T-helper 17 cell (primary cell): ENCODE measurements around the gene ETV4. TPM values are rescaled to one million over a fixed set of nuclear protein-coding genes. Genes with fewer than 3 reads are reported as not detected.

ENCODE experiments used
- ATAC-seq: fragments of 150-1000 bp; cut with Tn5 transposase; 2 replicates; pipeline ENCODE4 v1.10.0; 2021; ENCODE audit warnings: mild to moderate bottlenecking, moderate library complexity
- DNase-seq, 3 donors: peaks; one replicate each; pipeline versions ENCODE4 v3.0.0 to v3.0.0-alpha.2; 2020 to 2021
- H3K9me3 ChIP-seq: one replicate; pipeline ENCODE4 v1.7.0; 2013; ENCODE audit warnings: low read length, mild to moderate bottlenecking; ENCODE audit not compliant: control insufficient read depth, poor library complexity, severe bottlenecking
- H3K27ac Mint-ChIP-seq: one replicate; pipeline ENCODE4 v1.8.0; 2022; ENCODE audit warnings: mild to moderate bottlenecking, moderate library complexity, mixed read lengths
- H3K27me3 Mint-ChIP-seq: one replicate; pipeline ENCODE4 v1.8.0; 2022; ENCODE audit warnings: mixed read lengths
- H3K36me3 Mint-ChIP-seq: one replicate; pipeline ENCODE4 v1.8.0; 2022; ENCODE audit warnings: low read depth, mixed read lengths
- H3K4me1 Mint-ChIP-seq: one replicate; pipeline ENCODE4 v1.8.0; 2022; ENCODE audit warnings: mild to moderate bottlenecking, mixed read lengths
- H3K4me3 Mint-ChIP-seq: one replicate; pipeline ENCODE4 v1.8.0; 2022; ENCODE audit warnings: mild to moderate bottlenecking, moderate library complexity, mixed read lengths
- total RNA-seq, 4 donors: library from RNA in 2 of 4; stranded (reverse) in 2 of 4; gene quantifications; one replicate each; pipeline ENCODE4 v1.2.3 and lab custom pipeline; 2022 to 2026

Gene ETV4
- total RNA-seq, 2 donors from 2014 or later = not detected

DNA sequence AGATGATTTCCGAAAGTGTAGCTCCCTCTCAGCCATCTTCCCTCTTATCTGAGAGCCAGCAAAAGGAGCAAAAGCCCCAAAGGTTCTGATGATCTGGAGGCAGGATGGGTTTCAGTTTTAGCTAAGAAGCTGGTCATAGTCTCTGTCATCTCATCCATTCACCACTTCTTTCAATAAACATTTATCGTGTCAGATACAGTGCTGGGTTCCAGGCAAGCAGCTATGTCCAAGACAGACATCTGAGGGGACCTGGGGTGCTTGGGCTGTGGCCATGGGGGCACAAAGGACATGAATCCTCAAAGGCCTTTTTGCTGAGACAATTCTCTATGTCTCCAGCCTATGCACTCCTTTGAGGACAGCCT lies 1.0 kb upstream of the ETV4 start:
- no peaks in the 10 kb centered on the region for H3K9me3 ChIP-seq
- no peak for ATAC-seq
- Mint-ChIP-seq H3K36me3 (no peaks in the 10 kb centered on the region), H3K27ac (no peak overlapping the region), H3K4me3 (peak overlapping the region; percentile 90), H3K27me3 (peaks cover 61% of the 10 kb centered on the region), H3K4me1 (peaks cover 16% of the 10 kb centered on the region)
- DNase-seq = no peak

DNA sequence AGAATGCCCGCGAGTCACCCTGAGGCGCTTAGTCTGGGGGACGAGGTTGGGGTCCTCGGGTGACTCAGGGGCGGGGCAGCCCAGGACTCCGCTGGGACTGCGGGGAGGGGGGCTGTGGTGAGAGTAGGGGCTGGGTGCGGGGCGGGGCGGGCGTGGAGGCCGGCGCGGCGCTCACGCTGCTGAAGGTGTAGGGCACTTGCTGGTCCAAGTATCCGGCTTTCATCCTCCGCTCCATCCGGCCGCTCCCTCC lies 832 bp downstream of the ETV4 start:
- no peak for ATAC-seq

DNA sequence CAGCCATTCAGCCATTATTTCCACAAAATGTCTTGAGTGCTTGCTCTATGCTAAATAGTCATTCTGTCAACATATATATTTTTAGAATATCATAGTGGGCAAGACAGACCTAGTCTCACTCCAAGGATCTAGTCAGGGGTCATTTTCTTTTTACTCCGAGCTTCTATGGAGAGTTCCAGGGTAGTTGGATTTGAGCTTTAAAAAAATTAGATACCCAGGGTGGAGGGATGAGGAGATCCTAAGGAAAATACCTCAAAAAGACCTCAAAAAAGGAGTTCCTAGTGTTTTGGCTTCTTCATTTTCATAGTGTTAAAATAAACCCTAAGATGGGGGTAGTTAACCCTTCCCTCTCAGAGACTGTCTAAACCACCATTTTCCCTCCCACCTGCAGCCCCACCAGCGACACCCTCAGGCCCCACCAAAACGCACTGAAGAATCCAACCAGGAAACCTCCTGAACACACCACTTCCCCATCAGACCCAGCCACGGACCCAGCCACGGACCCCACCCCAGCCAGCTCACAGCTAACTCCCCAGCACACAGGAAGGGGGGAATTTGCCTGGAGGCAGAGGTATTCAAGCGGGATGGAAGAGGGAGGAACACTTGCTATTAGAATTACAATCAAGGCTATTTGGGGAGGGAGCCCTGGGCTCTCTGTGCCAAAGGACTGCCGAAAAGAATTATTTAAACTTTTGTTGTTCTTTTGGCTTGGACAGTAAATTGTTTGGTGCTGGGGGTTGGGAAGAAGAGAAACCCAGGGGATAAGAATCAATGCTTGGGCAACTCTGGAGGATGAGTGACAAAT lies 2.2 kb downstream of the ETV4 start:
- H3K9me3 ChIP-seq = no peaks in the 10 kb centered on the region
- H3K27ac Mint-ChIP-seq = peak overlapping the region; percentile 85
- H3K27me3 Mint-ChIP-seq = peaks cover 44% of the 10 kb centered on the region
- peak overlapping the region; percentile 91 for H3K4me3 Mint-ChIP-seq
- ATAC-seq (no peak), DNase-seq (no peak)
- H3K36me3 Mint-ChIP-seq = no peaks in the 10 kb centered on the region
- H3K4me1 Mint-ChIP-seq = peaks cover 16% of the 10 kb centered on the region

More for the DNA sequence above, 832 bp downstream of the ETV4 start:
- Mint-ChIP-seq H3K27ac (peak overlapping the region; percentile 85), H3K36me3 (no peaks in the 10 kb centered on the region), H3K4me1 (peaks cover 16% of the 10 kb centered on the region), H3K4me3 (peak overlapping the region; percentile 91), H3K27me3 (peaks cover 55% of the 10 kb centered on the region)
- peak in 2 of 3 donors; percentile 16 to 27 for DNase-seq
- H3K9me3 ChIP-seq = no peaks in the 10 kb centered on the region

DNA sequence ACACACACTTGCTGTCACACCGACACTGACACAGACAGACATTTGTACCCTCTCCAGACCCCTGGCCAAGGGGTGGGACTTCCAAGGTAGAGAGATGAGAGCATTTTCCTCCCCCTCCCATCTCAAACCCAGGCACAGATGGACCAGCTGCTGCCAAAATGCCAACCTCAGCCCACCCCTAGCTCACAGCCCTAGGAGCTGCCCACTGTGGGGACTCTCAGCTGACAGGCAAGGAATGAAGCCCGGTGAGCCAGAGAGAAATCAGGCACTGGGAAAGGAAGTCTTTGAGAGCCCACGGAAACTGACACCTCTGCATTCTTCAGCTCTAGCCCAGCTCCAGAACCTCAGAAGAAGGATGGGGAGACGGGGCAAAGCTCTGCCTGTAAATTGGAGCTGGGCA lies 2.8 kb downstream of the ETV4 start:
- no peaks in the 10 kb centered on the region for H3K9me3 ChIP-seq
- H3K27ac Mint-ChIP-seq = no peak overlapping the region
- ATAC-seq = no peak
- H3K36me3 Mint-ChIP-seq = no peaks in the 10 kb centered on the region
- H3K27me3 Mint-ChIP-seq = peaks cover 42% of the 10 kb centered on the region
- H3K4me3 Mint-ChIP-seq = no peak overlapping the region
- DNase-seq = no peak
- peaks cover 16% of the 10 kb centered on the region for H3K4me1 Mint-ChIP-seq

DNA sequence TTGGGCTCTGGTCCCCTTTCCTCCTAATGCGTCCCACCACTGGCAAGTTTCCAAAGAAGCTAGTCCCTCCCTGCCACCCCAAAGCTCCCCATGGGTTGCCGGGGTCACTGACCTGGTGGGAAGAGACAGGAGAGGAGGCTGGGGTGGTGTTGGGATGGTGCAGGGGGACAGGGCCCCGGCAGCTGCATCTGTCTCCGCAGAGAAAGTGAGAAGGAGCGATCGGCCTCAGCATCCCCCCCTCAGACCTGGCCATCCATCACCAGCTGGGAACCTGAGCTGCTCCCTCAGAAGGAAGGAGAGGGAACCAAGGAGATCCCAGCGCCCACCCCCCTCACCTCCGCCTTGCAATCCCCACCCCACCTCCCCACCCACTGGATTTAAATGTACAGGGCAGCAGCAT lies 3.3 kb downstream of the ETV4 start:
- H3K4me1 Mint-ChIP-seq = peaks cover 14% of the 10 kb centered on the region
- DNase-seq = no peak
- no peak overlapping the region for H3K4me3 Mint-ChIP-seq
- peaks cover 40% of the 10 kb centered on the region for H3K27me3 Mint-ChIP-seq
- no peak for ATAC-seq
- no peak overlapping the region for H3K27ac Mint-ChIP-seq
- H3K9me3 ChIP-seq = no peaks in the 10 kb centered on the region
- H3K36me3 Mint-ChIP-seq = no peaks in the 10 kb centered on the region

DNA sequence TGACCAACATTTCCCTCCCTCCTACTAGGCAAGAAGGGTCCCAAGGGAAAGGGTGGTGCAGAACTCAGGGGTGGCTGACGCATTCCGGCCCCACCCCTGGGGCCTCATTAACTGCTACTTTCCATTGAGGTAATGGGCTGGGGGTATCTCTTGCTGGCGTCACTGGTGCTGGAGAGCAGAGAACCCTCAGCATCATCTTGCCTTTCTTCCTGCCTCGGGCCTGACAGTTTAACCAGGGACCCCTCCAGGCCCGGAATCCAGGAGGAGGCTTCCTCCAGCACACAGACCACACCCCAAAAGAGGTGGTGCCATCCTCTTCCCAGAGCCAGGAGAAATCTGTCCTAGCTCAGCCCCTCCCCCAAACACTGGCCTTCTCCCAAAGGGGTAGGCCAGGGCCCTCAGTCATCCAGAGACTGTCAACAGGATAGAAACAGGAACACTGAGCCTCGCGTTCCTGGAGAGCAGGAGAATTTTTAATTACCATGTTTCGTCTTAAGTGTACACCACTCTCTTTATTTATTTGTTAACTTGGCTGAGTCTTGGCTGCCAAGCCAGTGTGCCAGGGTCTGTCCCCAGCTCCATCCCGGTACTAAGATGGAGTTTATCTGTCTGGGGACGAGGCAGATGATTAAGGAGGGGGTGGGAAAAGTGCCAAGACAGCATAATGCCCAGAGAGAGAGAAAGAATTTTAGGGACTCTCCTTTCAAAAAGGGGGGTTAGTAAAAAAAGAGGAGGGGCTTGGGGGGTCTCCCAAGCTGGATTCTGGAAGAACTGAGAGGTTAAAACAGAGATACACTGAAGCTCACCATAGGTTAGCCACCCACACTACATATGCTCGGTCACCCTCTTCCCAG lies 5.1 kb downstream of the ETV4 start:
- Mint-ChIP-seq H3K4me1 (peaks cover 6% of the 10 kb centered on the region), H3K36me3 (no peaks in the 10 kb centered on the region), H3K27ac (no peak overlapping the region), H3K27me3 (peaks cover 23% of the 10 kb centered on the region), H3K4me3 (no peak overlapping the region)
- DNase-seq (no peak), ATAC-seq (no peak)
- H3K9me3 ChIP-seq = no peaks in the 10 kb centered on the region

DNA sequence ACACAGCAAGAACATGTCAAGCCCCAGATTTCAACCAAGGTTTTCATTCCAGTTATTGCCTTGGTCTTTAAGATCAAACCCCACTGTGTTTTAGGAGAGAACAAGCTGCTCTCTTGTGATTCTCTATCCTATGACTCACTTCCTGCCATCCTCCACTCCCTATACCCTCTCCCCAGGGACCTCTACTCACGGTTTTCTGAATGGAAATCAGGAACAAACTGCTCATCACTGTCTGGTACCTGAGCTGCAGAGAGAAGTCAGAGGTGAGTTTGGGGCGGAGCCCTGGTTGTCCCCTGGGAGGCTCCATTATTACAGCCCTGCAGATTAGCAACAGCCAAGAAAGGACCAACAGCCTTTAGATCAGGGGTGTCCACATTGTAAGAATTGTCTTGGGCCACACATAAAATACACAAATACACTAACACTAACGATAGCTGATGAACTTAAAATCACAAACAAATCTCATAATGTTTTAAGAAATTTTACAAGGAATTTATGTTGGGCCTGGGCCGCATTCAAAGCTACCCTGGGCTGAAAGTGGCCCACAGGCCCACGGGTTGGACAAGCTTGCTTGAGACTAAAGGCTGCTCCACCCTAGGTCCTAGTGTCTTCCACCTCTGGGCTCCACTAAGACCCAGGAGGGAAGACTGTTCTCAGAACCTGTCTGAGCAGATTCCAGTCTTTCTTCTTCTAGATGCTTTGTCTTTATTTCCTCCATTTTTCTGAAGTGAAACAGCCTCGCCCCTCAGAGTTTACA lies 9.7 kb downstream of the ETV4 start:
- DNase-seq (no peak), ATAC-seq (no peak)
- no peaks in the 10 kb centered on the region for H3K27me3 Mint-ChIP-seq
- H3K4me3 Mint-ChIP-seq = no peak overlapping the region
- no peaks in the 10 kb centered on the region for H3K9me3 ChIP-seq
- H3K27ac Mint-ChIP-seq = no peak overlapping the region
- H3K4me1 Mint-ChIP-seq = peaks cover 3% of the 10 kb centered on the region
- no peaks in the 10 kb centered on the region for H3K36me3 Mint-ChIP-seq

DNA sequence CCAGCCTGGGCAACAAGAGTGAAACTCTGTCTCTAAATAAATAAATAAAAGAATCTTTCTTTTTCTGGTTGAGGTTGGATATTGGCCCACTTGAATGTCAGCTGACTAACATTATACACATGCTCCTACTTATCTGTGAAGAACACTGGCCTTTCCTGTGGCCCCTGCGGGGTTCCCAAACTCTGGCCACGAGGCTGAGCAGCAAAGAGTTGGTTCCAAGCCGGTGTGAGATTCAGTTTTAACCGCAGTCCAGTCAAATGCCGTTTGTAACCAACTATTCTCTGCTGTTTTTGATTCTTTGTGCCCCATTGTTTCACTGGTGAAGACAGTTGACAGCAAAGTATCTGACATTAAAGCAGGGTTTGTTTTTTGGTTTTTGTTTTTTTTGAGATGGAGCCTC lies 11.2 kb downstream of the ETV4 start:
- Mint-ChIP-seq H3K4me3 (no peak overlapping the region), H3K4me1 (peaks cover 3% of the 10 kb centered on the region), H3K27me3 (no peaks in the 10 kb centered on the region), H3K27ac (no peak overlapping the region), H3K36me3 (no peaks in the 10 kb centered on the region)
- H3K9me3 ChIP-seq = no peaks in the 10 kb centered on the region
- DNase-seq (no peak), ATAC-seq (no peak)

DNA sequence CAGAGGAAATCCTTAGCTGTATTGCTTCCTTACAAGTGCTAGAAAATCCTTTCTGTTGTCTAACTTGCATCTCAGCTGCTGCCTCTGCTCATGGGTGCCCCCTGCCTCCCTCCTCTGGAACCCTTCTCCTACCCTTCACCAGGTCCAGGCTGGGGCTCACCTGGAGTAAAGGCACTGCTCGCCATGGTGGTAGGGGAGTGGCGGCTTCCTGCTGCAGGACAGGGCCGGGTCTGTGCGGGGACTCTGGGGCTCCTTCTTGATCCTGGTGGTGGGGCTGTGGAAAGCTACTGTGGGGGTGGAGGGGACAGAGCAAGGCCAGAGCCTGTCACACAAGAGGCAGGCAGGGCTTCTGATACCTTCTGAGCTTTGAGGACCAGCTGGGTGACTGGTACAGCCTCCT lies 12.4 kb downstream of the ETV4 start:
- H3K27me3 Mint-ChIP-seq = no peaks in the 10 kb centered on the region
- DNase-seq (no peak), ATAC-seq (no peak)
- no peaks in the 10 kb centered on the region for H3K9me3 ChIP-seq
- no peak overlapping the region for H3K4me3 Mint-ChIP-seq
- H3K4me1 Mint-ChIP-seq = peaks cover 5% of the 10 kb centered on the region
- H3K36me3 Mint-ChIP-seq = no peaks in the 10 kb centered on the region
- no peak overlapping the region for H3K27ac Mint-ChIP-seq

DNA sequence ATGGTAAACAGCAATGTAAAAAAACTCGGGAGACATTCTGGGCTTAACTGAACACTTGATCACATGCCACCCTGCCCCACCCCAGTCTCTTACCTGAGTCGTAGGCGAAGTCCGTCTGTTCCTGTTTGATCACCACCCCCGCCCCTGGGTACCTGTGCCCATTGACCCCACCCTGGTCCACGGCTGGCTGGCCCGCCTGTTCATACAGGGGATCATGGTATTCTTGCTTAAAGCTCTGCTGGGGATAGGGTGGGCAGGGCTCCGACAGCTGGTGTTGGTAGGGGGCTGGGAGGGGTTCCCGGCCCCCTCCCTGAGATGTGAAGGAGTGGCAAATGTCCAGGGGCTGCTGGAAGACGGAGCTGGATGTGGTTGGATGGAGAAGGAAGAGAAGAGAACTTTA lies 13.6 kb downstream of the ETV4 start:
- H3K9me3 ChIP-seq = no peaks in the 10 kb centered on the region
- no peak for ATAC-seq
- Mint-ChIP-seq H3K4me3 (no peak overlapping the region), H3K36me3 (no peaks in the 10 kb centered on the region), H3K4me1 (peaks cover 5% of the 10 kb centered on the region), H3K27ac (no peak overlapping the region), H3K27me3 (no peaks in the 10 kb centered on the region)
- no peak for DNase-seq

DNA sequence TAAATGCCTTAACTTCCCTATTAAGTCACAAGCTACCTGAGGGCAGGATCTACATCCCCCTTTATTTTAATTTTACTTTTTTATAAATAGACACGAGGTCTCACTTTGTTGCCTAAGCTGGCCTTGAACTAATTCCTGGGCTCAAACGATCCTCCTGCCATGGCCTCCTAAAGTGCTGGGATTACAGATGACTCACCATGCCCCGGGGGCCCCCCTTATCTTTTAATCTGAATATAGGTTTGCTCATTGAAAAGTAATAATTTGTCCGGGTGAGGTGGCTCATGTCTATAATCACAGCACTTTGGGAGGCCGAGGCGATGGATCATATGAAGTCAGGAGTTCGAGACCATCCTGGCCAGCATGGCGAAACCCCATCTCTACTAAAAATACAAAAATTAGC lies 14.2 kb downstream of the ETV4 start:
- no peak overlapping the region for H3K4me3 Mint-ChIP-seq
- H3K27ac Mint-ChIP-seq = no peak overlapping the region
- H3K9me3 ChIP-seq = no peaks in the 10 kb centered on the region

DNA sequence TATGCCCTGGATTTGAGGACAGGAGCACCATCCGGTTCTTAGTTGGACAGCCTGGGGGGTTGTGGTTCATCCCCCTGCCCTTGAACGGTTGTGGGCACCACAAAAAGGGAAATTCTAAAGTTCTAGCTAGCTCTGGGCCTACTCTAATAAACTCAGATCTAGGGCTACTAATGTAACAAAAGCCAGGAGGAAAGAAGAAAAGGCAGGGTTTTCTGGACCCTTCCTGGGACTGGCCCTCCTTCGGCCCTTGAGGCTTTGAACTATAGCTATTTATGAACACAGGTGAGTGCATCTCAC lies 15.1 kb downstream of the ETV4 start:
- H3K4me3 Mint-ChIP-seq = no peak overlapping the region
- H3K9me3 ChIP-seq = no peaks in the 10 kb centered on the region
- ATAC-seq (no peak), DNase-seq (no peak)
- H3K27me3 Mint-ChIP-seq = no peaks in the 10 kb centered on the region
- peaks cover 2% of the 10 kb centered on the region for H3K4me1 Mint-ChIP-seq
- no peak overlapping the region for H3K27ac Mint-ChIP-seq
- no peaks in the 10 kb centered on the region for H3K36me3 Mint-ChIP-seq

More for the DNA sequence above, 14.2 kb downstream of the ETV4 start:
- no peak for DNase-seq
- no peak for ATAC-seq
- Mint-ChIP-seq H3K36me3 (no peaks in the 10 kb centered on the region), H3K27me3 (no peaks in the 10 kb centered on the region), H3K4me1 (peaks cover 5% of the 10 kb centered on the region)

DNA sequence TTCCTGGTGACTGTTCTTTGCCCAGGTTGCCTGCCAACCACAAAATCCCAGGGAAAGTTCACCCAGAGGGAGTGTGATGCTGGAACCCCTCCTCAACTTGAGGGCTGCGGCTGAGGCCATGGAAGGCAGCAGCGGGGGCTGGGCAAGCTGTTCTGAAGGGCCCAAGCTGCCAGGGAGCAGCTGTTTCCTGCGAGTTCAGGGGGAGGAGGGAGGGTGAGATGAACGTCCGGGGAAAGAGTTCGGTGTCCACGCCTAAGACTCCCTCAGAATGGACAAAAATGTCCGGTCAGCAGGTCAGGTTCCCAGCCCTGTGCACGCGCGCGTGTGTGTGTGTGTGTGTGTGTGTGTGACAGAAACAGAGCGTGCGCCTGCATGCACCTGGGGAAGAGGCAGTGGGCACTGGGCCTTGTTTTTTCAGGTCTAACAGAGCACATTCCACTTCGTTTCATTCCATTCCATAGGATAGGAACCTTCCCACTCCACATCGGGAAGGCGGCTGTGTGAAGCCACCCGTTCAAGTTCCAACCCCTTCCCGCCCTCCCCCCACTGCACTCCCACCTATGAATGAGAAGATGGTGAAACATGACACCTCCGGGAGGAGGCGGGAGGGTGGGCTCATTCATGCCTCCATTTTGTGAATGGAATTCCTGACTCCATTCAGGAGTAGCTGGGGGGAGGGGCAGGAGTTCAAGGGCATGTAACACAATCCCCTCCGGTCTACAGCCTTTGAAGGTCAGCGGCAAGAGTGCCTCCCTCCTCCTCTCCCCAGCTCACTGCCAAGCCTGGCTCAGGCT lies 15.7 kb downstream of the ETV4 start:
- H3K4me1 Mint-ChIP-seq = peaks cover 2% of the 10 kb centered on the region
- no peak overlapping the region for H3K4me3 Mint-ChIP-seq
- no peak for DNase-seq
- H3K36me3 Mint-ChIP-seq = no peaks in the 10 kb centered on the region
- ATAC-seq = no peak
- no peak overlapping the region for H3K27ac Mint-ChIP-seq
- no peaks in the 10 kb centered on the region for H3K27me3 Mint-ChIP-seq
- no peaks in the 10 kb centered on the region for H3K9me3 ChIP-seq
